Myocyte (in vitro differentiated cells): Measurements from ENCODE around the gene PHTF2. TPM values are rescaled to one million over a fixed set of nuclear protein-coding genes. Genes with fewer than 3 reads are reported as not detected.
"Not testable (repeated sequence)": the region's sequence is repeated elsewhere in the genome, so short reads cannot be mapped to it uniquely, and the experiment has no call there.

Experiments used
- DNase-seq: peaks from one replicate; pipeline ENCODE4 v3.0.0-alpha.2; 2012; ENCODE audit warnings: low read depth
- total RNA-seq: library from RNA; depleted of rRNA; stranded (reverse); fragments of >200 nt; gene quantifications from 2 replicates; pipeline ENCODE4 v1.2.3, GENCODE V29; 2014

PHTF2 gene
- total RNA-seq, 1 donor from 2014 or later: 31.2 TPM

GRCh38 chr7:77827999-77828398 lies 29.4 kb downstream of the PHTF2 start:
- no peak for DNase-seq

- no peak for DNase-seq
These were observed 32.2 kb downstream of the PHTF2 start for GRCh38 chr7:77830649-77831355.

- no peak for DNase-seq
These were observed 32.9 kb downstream of the PHTF2 start for GRCh38 chr7:77831481-77831880.

GRCh38 chr7:77831953-77832352 lies 33.4 kb downstream of the PHTF2 start:
- DNase-seq: no peak

GRCh38 chr7:77833136-77833535 lies 34.6 kb downstream of the PHTF2 start:
- no peak for DNase-seq

GRCh38 chr7:77836425-77836824 lies 37.9 kb downstream of the PHTF2 start:
- not testable (repeated sequence) for DNase-seq

GRCh38 chr7:77837275-77837674 lies 38.7 kb downstream of the PHTF2 start:
- no peak for DNase-seq

- DNase-seq: no peak
These were observed 39.4 kb downstream of the PHTF2 start for GRCh38 chr7:77837966-77838365.

- no peak for DNase-seq
These were observed 40.4 kb downstream of the PHTF2 start for GRCh38 chr7:77838929-77839491.

GRCh38 chr7:77839919-77840318 lies 41.3 kb downstream of the PHTF2 start:
- no peak for DNase-seq

GRCh38 chr7:77843194-77843593 lies 44.6 kb downstream of the PHTF2 start:
- no peak for DNase-seq

GRCh38 chr7:77846317-77847092 lies 47.9 kb downstream of the PHTF2 start:
- no peak for DNase-seq

- peak; percentile 74 for DNase-seq
These were observed 57.0 kb downstream of the PHTF2 start for GRCh38 chr7:77855371-77856083.

GRCh38 chr7:77858278-77858677 lies 59.7 kb downstream of the PHTF2 start:
- no peak for DNase-seq

- no peak for DNase-seq
These were observed 60.8 kb downstream of the PHTF2 start for GRCh38 chr7:77859343-77859742.

GRCh38 chr7:77862691-77863090 lies 64.1 kb downstream of the PHTF2 start:
- no peak for DNase-seq

- no peak for DNase-seq
These were observed 65.3 kb downstream of the PHTF2 start for GRCh38 chr7:77863860-77864259.

- DNase-seq: no peak
These were observed 67.8 kb downstream of the PHTF2 start for GRCh38 chr7:77866370-77866769.

GRCh38 chr7:77866786-77867536 lies 68.4 kb downstream of the PHTF2 start:
- DNase-seq: no peak

GRCh38 chr7:77867537-77867865 lies 68.9 kb downstream of the PHTF2 start:
- DNase-seq: no peak

- not testable (repeated sequence) for DNase-seq
These were observed 73.7 kb downstream of the PHTF2 start for GRCh38 chr7:77872256-77872655.
